OCI-LY7 (cell line): ENCODE measurements around the gene IRAK3. TPM values are rescaled to one million over a fixed set of nuclear protein-coding genes. Genes with fewer than 3 reads are reported as not detected.

Source experiments
- BruUV-seq: library from RNA; stranded (reverse); fragments of 400-500 nt; replicated peaks from 2 replicates; lab custom pipeline; 2021; lab: Mats Ljungman, UMichigan
- CTCF ChIA-PET: fragments of 300-600 bp; sonication (Branson Sonifier 250); formaldehyde crosslinking; loops from one replicate; lab custom pipeline; 2022; ENCODE audit warnings: antibody characterized with exemption; ENCODE audit not compliant: unreplicated experiment; lab: Charles Lee
- POLR2A ChIA-PET: fragments of 300-600 bp; sonication (Branson Sonifier 250); formaldehyde crosslinking; loops from one replicate; lab custom pipeline; 2022; ENCODE audit warnings: antibody characterized with exemption; lab: Charles Lee
- DNase-seq: peaks from one replicate; pipeline ENCODE4 v3.0.0-alpha.2; 2015; ENCODE audit warnings: low spot score
- H2AFZ ChIP-seq: fragments of 200-600 bp; sonication (generic), shearing (Covaris generic); 2 replicates; pipeline ENCODE4 v1.6.1; 2014; ENCODE audit warnings: mild to moderate bottlenecking, antibody characterized with exemption, low read length, moderate library complexity
- H3K27ac ChIP-seq: fragments of 200-600 bp; sonication (generic); 2 replicates; pipeline ENCODE4 v1.5.1; 2014; ENCODE audit warnings: mixed run types, low read depth, mild to moderate bottlenecking, moderate library complexity, low read length, inconsistent platforms; ENCODE audit not compliant: poor library complexity, severe bottlenecking
- H3K36me3 ChIP-seq: fragments of 200-600 bp; sonication (generic); 2 replicates; pipeline ENCODE4 v1.6.1; 2014; ENCODE audit warnings: mild to moderate bottlenecking, antibody characterized with exemption, low read length, moderate library complexity, mixed read lengths; ENCODE audit not compliant: insufficient read depth
- H3K4me1 ChIP-seq: fragments of 200-600 bp; sonication (generic); 2 replicates; pipeline ENCODE4 v1.5.1; 2014; ENCODE audit warnings: mild to moderate bottlenecking, low read length; ENCODE audit not compliant: insufficient read depth, poor library complexity, severe bottlenecking
- H3K4me2 ChIP-seq: fragments of 200-600 bp; sonication (generic); 2 replicates; pipeline ENCODE4 v1.6.1; 2014; ENCODE audit warnings: mild to moderate bottlenecking, low read length
- H3K4me3 ChIP-seq: fragments of 200-600 bp; sonication (generic); 2 replicates; pipeline ENCODE4 v1.5.1; 2014; ENCODE audit warnings: mild to moderate bottlenecking, low read depth, low read length; ENCODE audit not compliant: poor library complexity, severe bottlenecking
- H3K79me2 ChIP-seq: fragments of 200-600 bp; sonication (generic); 2 replicates; pipeline ENCODE4 v1.6.1; 2016; ENCODE audit warnings: low read depth, mild to moderate bottlenecking, low read length, moderate library complexity, mixed read lengths; ENCODE audit not compliant: insufficient read depth
- H3K9me2 ChIP-seq: fragments of 200-600 bp; sonication (generic); 2 replicates; pipeline ENCODE4 v1.6.1; 2016; ENCODE audit warnings: mild to moderate bottlenecking, low read length, mixed read lengths; ENCODE audit not compliant: insufficient read depth
- H3K9me3 ChIP-seq: fragments of 200-600 bp; sonication (generic); 2 replicates; pipeline ENCODE4 v1.6.1; 2014; ENCODE audit warnings: mild to moderate bottlenecking, mixed run types, low read length, mixed read lengths
- H4K20me1 ChIP-seq: fragments of 200-600 bp; sonication (generic); 2 replicates; pipeline ENCODE4 v1.6.1; 2014; ENCODE audit warnings: mild to moderate bottlenecking, antibody characterized with exemption, low read length, moderate library complexity, mixed read lengths; ENCODE audit not compliant: insufficient read depth
- CTCF ChIP-seq: fragments of 200-600 bp; sonication (generic); conservative IDR thresholded peaks from 2 replicates; pipeline ENCODE4 v1.5.1; 2014; ENCODE audit warnings: mild to moderate bottlenecking, antibody characterized with exemption, low read length, moderate library complexity, mixed read lengths
- EZH2phosphoT487 ChIP-seq: fragments of 200-600 bp; sonication (generic); IDR thresholded peaks from 2 replicates; pipeline ENCODE4 v1.6.1; 2018; ENCODE audit warnings: low read depth, borderline replicate concordance, mild to moderate bottlenecking, mixed run types, antibody characterized with exemption, low read length, moderate library complexity, mixed read lengths
- intact Hi-C: fragments of 100-400 bp; cut with micrococcal nuclease; formaldehyde crosslinking; loops from one replicate; pipeline ENCODE4 v1.10.0; 2022; ENCODE audit not compliant: unreplicated experiment
- total RNA-seq, 2 experiments: library from RNA; depleted of rRNA in 1 of 2; stranded (reverse); fragments of >200 nt in 1 of 2; shearing (Covaris generic) in 1 of 2; gene quantifications; 2 replicates each; pipeline ENCODE4 v1.2.3, GENCODE V29; 2014 to 2022

The IRAK3 gene
- total RNA-seq, 2 experiments from 2014 or later = 0.08 TPM; not detected in 1

DNA sequence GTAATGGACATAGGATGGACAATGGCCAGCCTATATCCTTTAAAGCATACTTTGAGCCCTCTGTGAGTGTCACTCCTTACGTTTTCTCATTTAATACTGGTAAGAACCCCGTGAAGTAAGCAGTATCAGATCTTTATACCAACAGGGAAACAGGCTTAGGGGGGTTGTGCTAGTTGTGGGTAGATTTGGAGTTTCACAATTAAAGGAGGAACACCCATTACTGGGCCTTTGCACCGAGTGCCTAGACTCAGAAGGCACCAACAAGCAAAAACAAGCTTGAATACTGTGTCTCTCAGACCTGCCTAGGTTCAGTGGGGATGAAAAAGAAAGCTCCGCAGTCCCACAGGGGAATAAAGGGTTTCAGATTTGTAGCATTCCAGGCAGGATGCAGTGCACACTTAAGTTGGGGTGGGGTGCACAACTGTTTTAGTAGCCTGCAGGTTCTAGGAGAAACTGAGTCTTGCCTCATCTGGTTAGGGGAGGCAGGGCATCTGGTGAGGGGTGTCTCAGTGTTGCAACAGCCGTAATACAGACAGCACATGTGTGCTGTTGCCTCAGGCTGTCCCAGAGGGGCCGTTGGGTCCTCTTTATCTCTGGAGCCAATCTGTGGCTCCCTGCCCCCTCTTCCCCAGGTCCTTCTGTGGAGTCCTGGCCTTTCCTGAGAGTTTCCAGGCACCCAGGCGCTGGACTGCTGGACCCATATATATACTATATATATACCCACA, 51.2 kb downstream of the IRAK3 start:
- DNase-seq = no peak
- Histone ChIP-seq H4K20me1 (no peaks in the 10 kb centered on the region), H3K4me1 (peaks cover 5% of the 10 kb centered on the region), H3K9me2 (no peaks in the 10 kb centered on the region), H3K27ac (no peak overlapping the region), H3K36me3 (no peaks in the 10 kb centered on the region), H3K9me3 (no peaks in the 10 kb centered on the region), H3K4me3 (no peak overlapping the region), H3K4me2 (no peak overlapping the region), H2AFZ (no peak overlapping the region), H3K79me2 (no peaks in the 10 kb centered on the region; the same call in 1 of the 2 replicates)
- POLR2A ChIA-PET = no interaction called here
- intact Hi-C loops = no loop called here
- TF ChIP-seq EZH2phosphoT487 (no peak), CTCF (no peak)
- BruUV-seq = no TSS peak
- CTCF ChIA-PET = no interaction called here

DNA sequence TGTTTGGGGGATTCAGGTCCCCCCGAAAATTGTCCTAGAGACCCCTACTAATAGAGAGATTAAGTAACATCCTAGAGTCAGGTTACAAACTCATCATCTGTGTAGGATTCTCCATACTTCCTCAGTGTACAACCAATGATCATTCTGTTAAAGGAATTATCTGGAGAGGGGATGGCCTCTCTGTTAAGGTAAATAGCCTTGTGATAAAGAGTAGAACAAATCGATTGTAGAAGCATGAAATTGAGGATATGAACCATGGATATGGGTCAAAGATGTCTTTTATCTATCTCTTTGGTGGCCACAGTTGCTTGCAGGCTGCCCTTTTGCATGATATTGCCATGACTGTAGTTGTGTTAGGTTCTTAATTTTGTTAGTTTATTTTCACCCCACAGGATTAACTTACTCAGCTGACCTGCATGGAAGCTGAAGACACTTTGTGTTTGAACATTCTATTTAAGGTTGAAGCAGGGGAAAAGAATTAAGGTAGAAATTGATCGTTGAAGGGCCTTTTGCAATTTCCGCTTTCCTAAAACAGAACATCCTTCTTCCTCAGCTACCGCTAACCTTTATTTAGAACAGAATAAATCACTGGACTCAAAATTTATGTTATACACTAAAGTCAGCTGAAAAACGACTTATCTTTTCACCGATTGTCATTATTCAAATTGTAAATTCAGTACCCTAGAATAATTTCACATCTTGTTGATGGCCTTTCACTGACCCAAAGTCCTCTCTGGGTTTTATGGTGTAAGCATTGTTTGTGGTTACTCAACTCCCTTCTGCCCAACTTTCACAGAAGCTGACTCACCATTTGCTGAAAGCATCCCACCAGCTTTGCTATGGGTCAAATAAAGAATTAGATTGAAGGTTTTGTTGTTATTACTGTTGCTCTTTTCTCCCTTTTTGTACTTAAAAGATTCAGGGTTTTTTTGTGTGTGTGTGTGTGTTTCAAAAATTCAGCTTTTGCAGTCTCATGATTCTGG, 52.3 kb downstream of the IRAK3 start:
- no peaks in the 10 kb centered on the region; the same call in 1 of the 2 replicates for H3K79me2 ChIP-seq

More for the DNA sequence above, 52.3 kb downstream of the IRAK3 start:
- no peaks in the 10 kb centered on the region for H4K20me1 ChIP-seq
- ChIA-PET CTCF (no interaction called here), POLR2A (interaction anchor here (0.6 to 1.5 kb wide), 2 partner anchors 9 to 279 kb away, joined by 3 to 4 read pairs; no protein-coding TSS in a partner anchor)
- TF ChIP-seq EZH2phosphoT487 (no peak), CTCF (no peak)
- intact Hi-C loops = no loop called here
- no peaks in the 10 kb centered on the region for H3K36me3 ChIP-seq
- no TSS peak for BruUV-seq
- no peaks in the 10 kb centered on the region for H3K4me1 ChIP-seq
- H3K4me3 ChIP-seq = no peak overlapping the region
- H3K4me2 ChIP-seq = no peak overlapping the region
- no peak overlapping the region for H2AFZ ChIP-seq
- H3K9me2 ChIP-seq = no peaks in the 10 kb centered on the region
- no peaks in the 10 kb centered on the region for H3K9me3 ChIP-seq
- no peak for DNase-seq
- no peak overlapping the region for H3K27ac ChIP-seq
